AG04450 (cell line): ENCODE results near the gene ST3GAL3. TPM values are rescaled to one million over a fixed set of nuclear protein-coding genes. Genes with fewer than 3 reads are reported as not detected.

Experiments used
- CTCF ChIA-PET: fragments of 300-600, 350-600 bp; formaldehyde crosslinking; extraction: SDS; loops from one replicate; lab custom pipeline; 2022; ENCODE audit warnings: antibody characterized with exemption, inconsistent platforms; lab: Charles Lee
- POLR2A ChIA-PET: fragments of 350-600 bp; formaldehyde crosslinking; extraction: SDS; loops from one replicate; lab custom pipeline; 2021; ENCODE audit warnings: antibody characterized with exemption, inconsistent platforms; lab: Yijun Ruan, JAX
- DNase-seq: peaks from one replicate; pipeline ENCODE4 v3.0.0-alpha.2; 2011; ENCODE audit warnings: low read depth, low spot score
- H3K27ac ChIP-seq: one replicate; pipeline ENCODE4 v1.5.1; 2012; ENCODE audit warnings: low read depth, low read length, control low read depth
- H3K27me3 ChIP-seq: one replicate; pipeline ENCODE4 v1.6.0; 2012; ENCODE audit warnings: low read length; ENCODE audit not compliant: control insufficient read depth, insufficient read depth
- H3K4me3 ChIP-seq: 2 replicates; pipeline ENCODE4 v1.5.1; 2011; ENCODE audit warnings: mild to moderate bottlenecking, low read depth, low read length, control low read depth
- H3K9me3 ChIP-seq: 2 replicates; pipeline ENCODE4 v1.5.1; 2012; ENCODE audit warnings: low read length; ENCODE audit not compliant: control insufficient read depth, insufficient read depth
- CTCF ChIP-seq: IDR thresholded peaks from 2 replicates; pipeline ENCODE4 v1.5.1; 2011; ENCODE audit warnings: low read depth, low read length, control low read depth, inconsistent platforms
- polyA plus RNA-seq: library from polyadenylated mRNA; depleted of rRNA; stranded (reverse); fragments of >200 nt; gene quantifications from 2 replicates; pipeline ENCODE4 v1.2.3, GENCODE V29; 2011

Gene ST3GAL3
- polyA plus RNA-seq, 1 experiment = 11.5 TPM

- ChIA-PET POLR2A (no interaction called here), CTCF (no interaction called here)
- H3K4me3 ChIP-seq = no peak overlapping the region
- DNase-seq = no peak
- H3K9me3 ChIP-seq = no peaks in the 10 kb centered on the region
- no peak for TF ChIP-seq CTCF
- H3K27me3 ChIP-seq = no peaks in the 10 kb centered on the region
- no peak overlapping the region for H3K27ac ChIP-seq
Observed at GRCh38 chr1:43853161-43853921, 146.0 kb downstream of the ST3GAL3 start.

GRCh38 chr1:43854473-43854872, 147.1 kb downstream of the ST3GAL3 start:
- Histone ChIP-seq H3K27ac (no peak overlapping the region), H3K4me3 (no peak overlapping the region), H3K9me3 (no peaks in the 10 kb centered on the region), H3K27me3 (no peaks in the 10 kb centered on the region)
- CTCF ChIA-PET = interaction anchor here (0.7 kb wide), 1 partner anchor 15 kb away, joined by 3 read pairs; no protein-coding TSS in a partner anchor
- DNase-seq = no peak
- POLR2A ChIA-PET = no interaction called here
- TF ChIP-seq CTCF = no peak

GRCh38 chr1:43856188-43856587, 148.9 kb downstream of the ST3GAL3 start:
- CTCF ChIA-PET = interaction anchor here (0.9 to 1.4 kb wide), 2 partner anchors 20 to 79 kb away, joined by 3 to 5 read pairs; no protein-coding TSS in a partner anchor
- POLR2A ChIA-PET = no interaction called here
- H3K27ac ChIP-seq = no peak overlapping the region
- H3K4me3 ChIP-seq = no peak overlapping the region
- TF ChIP-seq CTCF = no peak
- H3K27me3 ChIP-seq = no peaks in the 10 kb centered on the region
- no peak for DNase-seq
- H3K9me3 ChIP-seq = no peaks in the 10 kb centered on the region

GRCh38 chr1:43857163-43857562, 149.8 kb downstream of the ST3GAL3 start:
- Histone ChIP-seq H3K27me3 (no peaks in the 10 kb centered on the region), H3K9me3 (no peaks in the 10 kb centered on the region), H3K4me3 (no peak overlapping the region), H3K27ac (no peak overlapping the region)
- DNase-seq = no peak
- no peak for TF ChIP-seq CTCF
- CTCF ChIA-PET = interaction anchor here (0.7 to 1.4 kb wide), 3 partner anchors 21 to 94 kb away, joined by 3 to 5 read pairs (median 5); no protein-coding TSS in a partner anchor
- POLR2A ChIA-PET = no interaction called here

- Histone ChIP-seq H3K27me3 (no peaks in the 10 kb centered on the region), H3K9me3 (no peaks in the 10 kb centered on the region), H3K4me3 (no peak overlapping the region), H3K27ac (peak overlapping the region; percentile 39)
- peak; percentile 96 for DNase-seq
- ChIA-PET CTCF (interaction anchor here (1.6 to 2.0 kb wide), 2 partner anchors 76 to 95 kb away, joined by 6 to 10 read pairs; no protein-coding TSS in a partner anchor), POLR2A (interaction anchor here (0.7 to 1.3 kb wide), 4 partner anchors 10 to 76 kb away, joined by 3 to 6 read pairs (median 4); no protein-coding TSS in a partner anchor)
- TF ChIP-seq CTCF = no peak
Observed at GRCh38 chr1:43858324-43858723, 151.0 kb downstream of the ST3GAL3 start.
